CD14-positive monocyte (primary cell): ENCODE results near the gene ST3GAL3. TPM values are rescaled to one million over a fixed set of nuclear protein-coding genes. Genes with fewer than 3 reads are reported as not detected.

Experiments used
- DNase-seq, 3 donors: peaks; one replicate each; pipeline ENCODE4 v3.0.0-alpha.2; 2011 to 2022
- H2AFZ ChIP-seq: 2 replicates; pipeline ENCODE4 v1.6.0; 2012; ENCODE audit warnings: mild to moderate bottlenecking, low read depth, low read length, inconsistent platforms; ENCODE audit not compliant: insufficient read depth, poor library complexity, severe bottlenecking
- H3K27ac ChIP-seq, 2 donors: 1 replicate in 1 of 2; 2 replicates in 1 of 2; pipeline ENCODE4 v1.5.1; 2012 to 2013; ENCODE audit warnings: low read length in 2 of 2, control low read depth in 1 of 2, inconsistent platforms in 1 of 2, low read depth in 1 of 2, mild to moderate bottlenecking in 1 of 2
- H3K27me3 ChIP-seq, 2 donors: one replicate each; pipeline versions ENCODE4 v1.6.0 to v1.6.1; 2011 to 2013; ENCODE audit warnings: low read length in 2 of 2; ENCODE audit not compliant: control insufficient read depth in 2 of 2, insufficient read depth in 2 of 2
- H3K36me3 ChIP-seq, 2 donors: replicated peaks in 1 of 2; 1 replicate in 1 of 2; 2 replicates in 1 of 2; pipeline versions ENCODE4 v1.5.1 to v1.6.1; 2012 to 2013; ENCODE audit warnings: low read length in 2 of 2, control low read depth in 1 of 2, inconsistent platforms in 1 of 2, mild to moderate bottlenecking in 1 of 2; ENCODE audit not compliant: insufficient read depth in 2 of 2, control insufficient read depth in 1 of 2
- H3K4me1 ChIP-seq, 2 donors: 1 replicate in 1 of 2; 2 replicates in 1 of 2; pipeline versions ENCODE4 v1.5.1 to v1.6.1; 2012 to 2013; ENCODE audit warnings: low read length in 2 of 2, control low read depth in 1 of 2, inconsistent platforms in 1 of 2, mild to moderate bottlenecking in 1 of 2, moderate library complexity in 1 of 2; ENCODE audit not compliant: insufficient read depth in 2 of 2, control insufficient read depth in 1 of 2
- H3K4me2 ChIP-seq: replicated peaks from 2 replicates; pipeline ENCODE3; 2012; ENCODE audit warnings: low read length, moderate library complexity, mild to moderate bottlenecking; ENCODE audit not compliant: poor library complexity, severe bottlenecking; ENCODE audit errors: extremely low read depth
- H3K4me3 ChIP-seq, 3 experiments: fragments of 200-600 bp in 1 of 3; sonication (generic) in 1 of 3; replicated peaks in 1 of 3; 1 replicate in 2 of 3; 2 replicates in 1 of 3; pipeline ENCODE4 v1.5.1; 2011 to 2013; ENCODE audit warnings: low read length in 3 of 3, mild to moderate bottlenecking in 3 of 3, control low read depth in 2 of 3, low read depth in 2 of 3, inconsistent platforms in 1 of 3, moderate library complexity in 1 of 3
- H3K79me2 ChIP-seq: 2 replicates; pipeline ENCODE4 v1.6.0; 2012; ENCODE audit warnings: mild to moderate bottlenecking, control low read depth, inconsistent platforms, low read length, moderate library complexity; ENCODE audit not compliant: insufficient read depth
- H3K9ac ChIP-seq: 2 replicates; pipeline ENCODE4 v1.6.0; 2017; ENCODE audit warnings: low read length, mild to moderate bottlenecking; ENCODE audit not compliant: insufficient read depth, poor library complexity, severe bottlenecking
- H3K9me3 ChIP-seq, 2 donors: replicated peaks in 1 of 2; 1 replicate in 1 of 2; 2 replicates in 1 of 2; pipeline versions ENCODE4 v1.5.1 to v1.6.1; 2012 to 2013; ENCODE audit warnings: low read length in 2 of 2, control low read depth in 1 of 2; ENCODE audit not compliant: control insufficient read depth in 1 of 2, insufficient read depth in 1 of 2
- H4K20me1 ChIP-seq: 2 replicates; pipeline ENCODE4 v1.6.0; 2012; ENCODE audit warnings: mild to moderate bottlenecking, low read length, control low read depth, moderate library complexity; ENCODE audit not compliant: insufficient read depth
- H3K27ac Mint-ChIP-seq, 7 donors: one replicate each; pipeline ENCODE4 v1.8.0; 2020; ENCODE audit warnings: mild to moderate bottlenecking in 7 of 7, mixed read lengths in 7 of 7, moderate library complexity in 6 of 7, inconsistent platforms in 2 of 7
- H3K27me3 Mint-ChIP-seq, 3 donors: one replicate each; pipeline ENCODE4 v1.8.0; 2021 to 2022; ENCODE audit warnings: low read depth in 3 of 3, mild to moderate bottlenecking in 3 of 3, mixed read lengths in 3 of 3, moderate library complexity in 3 of 3, inconsistent platforms in 1 of 3
- H3K36me3 Mint-ChIP-seq, 2 donors: one replicate each; pipeline ENCODE4 v1.8.0; 2020; ENCODE audit warnings: mixed read lengths in 2 of 2, inconsistent platforms in 1 of 2, mild to moderate bottlenecking in 1 of 2
- H3K4me1 Mint-ChIP-seq: one replicate; pipeline ENCODE4 v1.8.0; 2020; ENCODE audit warnings: mild to moderate bottlenecking, mixed read lengths
- H3K4me3 Mint-ChIP-seq, 2 donors: one replicate each; pipeline ENCODE4 v1.8.0; 2020; ENCODE audit warnings: mild to moderate bottlenecking in 2 of 2, mixed read lengths in 2 of 2, moderate library complexity in 1 of 2
- H3K9me3 Mint-ChIP-seq, 7 donors: one replicate each; pipeline ENCODE4 v1.8.0; 2020 to 2022; ENCODE audit warnings: mixed read lengths in 7 of 7, mild to moderate bottlenecking in 6 of 7, moderate library complexity in 6 of 7, inconsistent platforms in 2 of 7
- CTCF ChIP-seq: fragments of 200-600 bp; IDR thresholded peaks from one replicate; pipeline ENCODE4 v1.8.0; 2022; ENCODE audit warnings: antibody characterized with exemption, mild to moderate bottlenecking
- WGBS: methylation state at CpG from one replicate; pipeline ENCODE4 v1.1.5; 2013; ENCODE audit warnings: missing lambda C conversion rate; ENCODE audit not compliant: insufficient coverage; 5-methylcytosine and 5-hydroxymethylcytosine counted together
- intact Hi-C, 2 donors: fragments of 100-400 bp; cut with micrococcal nuclease; formaldehyde crosslinking; loops; one replicate each; pipeline versions ENCODE4 v1.15.0 to v1.15.1; 2023
- polyA plus RNA-seq, 3 donors: library from polyadenylated mRNA; depleted of rRNA in 1 of 3; unstranded in 2 of 3; stranded (reverse) in 1 of 3; fragments of 300-500 nt in 2 of 3; fragments of >200 nt in 1 of 3; fragmentation: Illumina TruSeq in 2 of 3; gene quantifications; 1 replicate in 2 of 3; 2 replicates in 1 of 3; pipeline ENCODE4 v1.2.3, GENCODE V29; 2012 to 2021

ST3GAL3 gene
- polyA plus RNA-seq, 3 donors, result 1.6 to 4.5 (median 2.1) TPM

DNA sequence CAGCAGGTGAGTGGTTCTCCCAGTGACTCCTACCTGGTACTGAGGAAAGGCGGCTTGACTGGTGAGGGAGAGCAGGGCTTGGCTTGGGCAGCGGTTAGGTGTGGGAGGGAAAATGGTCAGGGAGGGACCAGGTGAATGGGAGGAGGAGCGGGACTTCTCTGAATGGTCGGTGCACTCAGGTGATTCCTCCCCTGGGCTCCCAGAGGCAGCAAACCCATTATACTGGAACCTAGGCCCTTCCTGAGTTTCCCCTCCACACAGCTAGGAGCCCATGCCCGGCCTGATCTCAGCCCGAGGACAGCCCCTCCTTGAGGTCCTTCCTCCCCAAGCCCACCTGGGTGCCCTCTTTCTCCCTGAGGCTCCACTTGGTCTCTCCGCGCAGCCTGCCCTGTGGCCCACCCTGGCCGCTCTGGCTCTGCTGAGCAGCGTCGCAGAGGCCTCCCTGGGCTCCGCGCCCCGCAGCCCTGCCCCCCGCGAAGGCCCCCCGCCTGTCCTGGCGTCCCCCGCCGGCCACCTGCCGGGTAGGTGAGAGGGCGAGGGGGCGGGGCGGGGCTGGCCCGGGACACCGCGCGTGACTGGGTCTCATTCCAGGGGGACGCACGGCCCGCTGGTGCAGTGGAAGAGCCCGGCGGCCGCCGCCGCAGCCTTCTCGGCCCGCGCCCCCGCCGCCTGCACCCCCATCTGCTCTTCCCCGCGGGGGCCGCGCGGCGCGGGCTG lies 228.5 kb downstream of the ST3GAL3 start:
- Histone ChIP-seq H3K36me3 (no peaks in the 10 kb centered on the region), H3K27ac (no peak overlapping the region), H3K27me3 (peaks cover 0 to 7% of the 10 kb centered on the region in 2 donors), H3K4me2 (peak overlapping the region; percentile 86), H3K4me1 (peaks cover 35 to 39% of the 10 kb centered on the region in 2 donors), H3K79me2 (peaks cover 13% of the 10 kb centered on the region), H3K4me3 (peak overlapping the region in 2 of 3 experiments; percentile 9 to 68), H3K9me3 (no peaks in the 10 kb centered on the region), H2AFZ (peak overlapping the region; percentile 75), H4K20me1 (no peaks in the 10 kb centered on the region), H3K9ac (no peak overlapping the region)
- H3K27me3 Mint-ChIP-seq, result peaks cover 6 to 25% (median 11%) of the 10 kb centered on the region in 3 donors
- no peaks in the 10 kb centered on the region for H3K9me3 Mint-ChIP-seq
- TF ChIP-seq CTCF, result no peak
- WGBS, result 6% methylated on average over 46 of the region's 48 CpGs
- peaks cover 46% of the 10 kb centered on the region for H3K4me1 Mint-ChIP-seq
- peaks cover 0 to 9% of the 10 kb centered on the region in 2 donors for H3K36me3 Mint-ChIP-seq
- no peak for DNase-seq
- intact Hi-C loops, result loop anchor here in 1 of 2 donors (2.0 to 10.0 kb wide), 2 partner anchors 173 to 401 kb away; partner anchors contain the start of gene PTPRF
- peak overlapping the region; percentile 58 to 63 for H3K4me3 Mint-ChIP-seq
- no peak overlapping the region for H3K27ac Mint-ChIP-seq

DNA sequence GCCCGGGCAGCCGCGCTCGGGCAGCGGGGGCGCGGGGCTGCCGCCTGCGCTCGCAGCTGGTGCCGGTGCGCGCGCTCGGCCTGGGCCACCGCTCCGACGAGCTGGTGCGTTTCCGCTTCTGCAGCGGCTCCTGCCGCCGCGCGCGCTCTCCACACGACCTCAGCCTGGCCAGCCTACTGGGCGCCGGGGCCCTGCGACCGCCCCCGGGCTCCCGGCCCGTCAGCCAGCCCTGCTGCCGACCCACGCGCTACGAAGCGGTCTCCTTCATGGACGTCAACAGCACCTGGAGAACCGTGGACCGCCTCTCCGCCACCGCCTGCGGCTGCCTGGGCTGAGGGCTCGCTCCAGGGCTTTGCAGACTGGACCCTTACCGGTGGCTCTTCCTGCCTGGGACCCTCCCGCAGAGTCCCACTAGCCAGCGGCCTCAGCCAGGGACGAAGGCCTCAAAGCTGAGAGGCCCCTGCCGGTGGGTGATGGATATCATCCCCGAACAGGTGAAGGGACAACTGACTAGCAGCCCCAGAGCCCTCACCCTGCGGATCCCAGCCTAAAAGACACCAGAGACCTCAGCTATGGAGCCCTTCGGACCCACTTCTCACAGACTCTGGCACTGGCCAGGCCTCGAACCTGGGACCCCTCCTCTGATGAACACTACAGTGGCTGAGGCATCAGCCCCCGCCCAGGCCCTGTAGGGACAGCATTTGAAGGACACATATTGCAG lies 229.3 kb downstream of the ST3GAL3 start:
- H3K4me1 ChIP-seq, result peaks cover 35 to 39% of the 10 kb centered on the region in 2 donors
- no peak overlapping the region for H3K27ac Mint-ChIP-seq
- H3K4me1 Mint-ChIP-seq, result peaks cover 46% of the 10 kb centered on the region
- H3K36me3 ChIP-seq, result no peaks in the 10 kb centered on the region
- H3K27ac ChIP-seq, result no peak overlapping the region
- H3K4me2 ChIP-seq, result peak overlapping the region; percentile 86
- H4K20me1 ChIP-seq, result no peaks in the 10 kb centered on the region
- WGBS, result 6% methylated on average over 54 of the region's 56 CpGs
- peaks cover 0 to 7% of the 10 kb centered on the region in 2 donors for H3K27me3 ChIP-seq
- peak overlapping the region; percentile 62 to 77 for H3K4me3 Mint-ChIP-seq
- H3K79me2 ChIP-seq, result peaks cover 13% of the 10 kb centered on the region
- peak; percentile 42 to 49 (median 49) for DNase-seq
- peaks cover 0 to 9% of the 10 kb centered on the region in 2 donors for H3K36me3 Mint-ChIP-seq
- TF ChIP-seq CTCF, result no peak
- H3K4me3 ChIP-seq, result peak overlapping the region in 2 of 3 experiments; percentile 2 to 68
- H3K9ac ChIP-seq, result peak overlapping the region; percentile 19
- H3K9me3 Mint-ChIP-seq, result no peaks in the 10 kb centered on the region
- H3K27me3 Mint-ChIP-seq, result peaks cover 6 to 25% (median 11%) of the 10 kb centered on the region in 3 donors
- H2AFZ ChIP-seq, result peak overlapping the region; percentile 61
- H3K9me3 ChIP-seq, result no peaks in the 10 kb centered on the region
- intact Hi-C loops, result loop anchor here in 1 of 2 donors (10.0 kb wide), 1 partner anchor 402 kb away; the partner anchor contains the start of gene PTPRF
